NCI-H345 (cell line): Measurements from ENCODE around the gene SWAP70.
"Not testable (repeated sequence)": the region's sequence is repeated elsewhere in the genome, so short reads cannot be mapped to it uniquely, and the experiment has no call there.

Source experiments
- DNase-seq: peaks from one replicate; lab custom pipeline; 2025; lab: John Stamatoyannopoulos, UW

SWAP70 gene

GRCh38 chr11:9722023-9722422, 58.1 kb downstream of the SWAP70 start:
- no peak for DNase-seq

- no peak for DNase-seq
Observed at GRCh38 chr11:9722893-9723292, 59.0 kb downstream of the SWAP70 start.

- DNase-seq = no peak
Observed at GRCh38 chr11:9726321-9727022, 62.6 kb downstream of the SWAP70 start.

GRCh38 chr11:9728058-9728457, 64.2 kb downstream of the SWAP70 start:
- DNase-seq = no peak

GRCh38 chr11:9731256-9731655, 67.4 kb downstream of the SWAP70 start:
- no peak for DNase-seq

GRCh38 chr11:9732453-9732852, 68.6 kb downstream of the SWAP70 start:
- DNase-seq = no peak

- DNase-seq = no peak
Observed at GRCh38 chr11:9733212-9733611, 69.3 kb downstream of the SWAP70 start.

GRCh38 chr11:9735236-9735635, 71.4 kb downstream of the SWAP70 start:
- no peak for DNase-seq

- no peak for DNase-seq
Observed at GRCh38 chr11:9735919-9736318, 72.0 kb downstream of the SWAP70 start.

GRCh38 chr11:9736365-9736764, 72.5 kb downstream of the SWAP70 start:
- no peak for DNase-seq

- DNase-seq = no peak
Observed at GRCh38 chr11:9738116-9738515, 74.2 kb downstream of the SWAP70 start.

- DNase-seq = no peak
Observed at GRCh38 chr11:9738707-9739106, 74.8 kb downstream of the SWAP70 start.

GRCh38 chr11:9739123-9739900, 75.4 kb downstream of the SWAP70 start:
- no peak for DNase-seq

GRCh38 chr11:9740202-9740883, 76.5 kb downstream of the SWAP70 start:
- DNase-seq = no peak

- DNase-seq = no peak
Observed at GRCh38 chr11:9741260-9741659, 77.4 kb downstream of the SWAP70 start.

GRCh38 chr11:9743512-9743911, 79.6 kb downstream of the SWAP70 start:
- DNase-seq = not testable (repeated sequence)

- DNase-seq = no peak
Observed at GRCh38 chr11:9745411-9746211, 81.7 kb downstream of the SWAP70 start.

- DNase-seq = no peak
Observed at GRCh38 chr11:9747229-9747628, 83.4 kb downstream of the SWAP70 start.

- no peak for DNase-seq
Observed at GRCh38 chr11:9747828-9748227, 84.0 kb downstream of the SWAP70 start.

- DNase-seq = no peak
Observed at GRCh38 chr11:9748361-9748970, 84.6 kb downstream of the SWAP70 start.

GRCh38 chr11:9750551-9750950, 86.7 kb downstream of the SWAP70 start:
- DNase-seq = no peak

GRCh38 chr11:9752091-9752490, 88.2 kb downstream of the SWAP70 start:
- DNase-seq = no peak
